GM12878 (cell line): ENCODE results near the gene SELENOV. TPM values are rescaled to one million over a fixed set of nuclear protein-coding genes. Genes with fewer than 3 reads are reported as not detected.

Experiments used
- polyA plus RNA-seq, 11 experiments: library from polyadenylated mRNA; depleted of rRNA in 4 of 11; unstranded in 6 of 11; stranded (reverse) in 5 of 11; fragments of >200 nt; fragmentation: Nextera tagmentation in 4 of 11; fragmentation: Illumina TruSeq in 1 of 11; extraction: Ambion mirVana in 4 of 11; extraction: Trizol in 1 of 11; gene quantifications; 1 replicate in 1 of 11; 2 replicates in 10 of 11; pipeline versions ENCODE4 v1.2.1 to v1.2.3, GENCODE V29; 2011 to 2016; ENCODE audit warnings: inconsistent platforms in 2 of 11, missing spikeins in 2 of 11, low read depth in 1 of 11
- total RNA-seq, 4 experiments: library from RNA; depleted of rRNA in 3 of 4; stranded (reverse); fragments of >200 nt in 3 of 4; fragmentation: Illumina TruSeq in 1 of 4; extraction: Trizol in 1 of 4; gene quantifications; 2 replicates each; pipeline versions ENCODE4 v1.2.1 to v1.2.3, GENCODE V29; 2013 to 2021

The SELENOV gene
- total and polyA plus RNA-seq, 10 of the 15 experiments (the other 5 are each of a cell fraction or from before 2014, with no cell fraction given) = not detected

Other genes starting within 250 kb of the SELENOV start
Only the 7 nearest of the 19 such genes appear.
- gene RPS16, start 79.2 kb upstream of the SELENOV start, total RNA-seq (2014; rRNA removed) = 1,897 and 2,276 TPM in 2 replicates
- 144 and 148 TPM in 2 replicates for gene RPS16, start 79.2 kb upstream of the SELENOV start, total RNA-seq (2014; rRNA removed; fragmentation: Illumina TruSeq; extraction: Trizol)
- 3,603 and 3,713 TPM in 2 replicates for gene RPS16, start 79.2 kb upstream of the SELENOV start, total RNA-seq (2021)
- gene RPS16, start 79.2 kb upstream of the SELENOV start, polyA plus RNA-seq (2011; rRNA removed) = 1,202 and 1,881 TPM in 2 replicates
- 1,250 and 2,410 TPM in 2 replicates for gene RPS16, start 79.2 kb upstream of the SELENOV start, polyA plus RNA-seq (2014; fragmentation: Illumina TruSeq; extraction: Trizol)
- 1,000 to 10,000 TPM; 3,810 to 4,177 TPM for gene RPS16, start 79.2 kb upstream of the SELENOV start, polyA plus RNA-seq (2014; fragmentation: Nextera tagmentation; extraction: Ambion mirVana)
- 4,404 and 4,810 TPM in 2 replicates for gene RPS16, start 79.2 kb upstream of the SELENOV start, polyA plus RNA-seq (2014; rRNA removed)
- 1,000 to 10,000 TPM; 1,821 to 1,829 TPM for gene RPS16, start 79.2 kb upstream of the SELENOV start, polyA plus RNA-seq (2016; fragmentation: Nextera tagmentation; extraction: Ambion mirVana)
- gene SUPT5H, start 69.6 kb upstream of the SELENOV start, total RNA-seq (2014; rRNA removed) = 87.8 and 93.6 TPM in 2 replicates
- 48.9 and 51.5 TPM in 2 replicates for gene SUPT5H, start 69.6 kb upstream of the SELENOV start, total RNA-seq (2014; rRNA removed; fragmentation: Illumina TruSeq; extraction: Trizol)
- 119 and 138 TPM in 2 replicates for gene SUPT5H, start 69.6 kb upstream of the SELENOV start, total RNA-seq (2021)
- 43.2 and 64.5 TPM in 2 replicates for gene SUPT5H, start 69.6 kb upstream of the SELENOV start, polyA plus RNA-seq (2011; rRNA removed)
- gene SUPT5H, start 69.6 kb upstream of the SELENOV start, polyA plus RNA-seq (2014; fragmentation: Illumina TruSeq; extraction: Trizol) = 58.7 and 88.1 TPM in 2 replicates
- 10 to 100 TPM; 27.2 to 75.0 TPM for gene SUPT5H, start 69.6 kb upstream of the SELENOV start, polyA plus RNA-seq (2014; fragmentation: Nextera tagmentation; extraction: Ambion mirVana)
- 79.1 and 87.0 TPM in 2 replicates for gene SUPT5H, start 69.6 kb upstream of the SELENOV start, polyA plus RNA-seq (2014; rRNA removed)
- gene SUPT5H, start 69.6 kb upstream of the SELENOV start, polyA plus RNA-seq (2016; fragmentation: Nextera tagmentation; extraction: Ambion mirVana) = 100 to 1,000 TPM; 188 to 194 TPM
- gene TIMM50, start 34.3 kb upstream of the SELENOV start, total RNA-seq (2014; rRNA removed) = 106 and 113 TPM in 2 replicates
- gene TIMM50, start 34.3 kb upstream of the SELENOV start, total RNA-seq (2014; rRNA removed; fragmentation: Illumina TruSeq; extraction: Trizol) = 55.9 and 59.3 TPM in 2 replicates
- gene TIMM50, start 34.3 kb upstream of the SELENOV start, total RNA-seq (2021) = 92.0 and 95.5 TPM in 2 replicates
- gene TIMM50, start 34.3 kb upstream of the SELENOV start, polyA plus RNA-seq (2011; rRNA removed) = 93.2 and 106 TPM in 2 replicates
- 43.7 and 68.4 TPM in 2 replicates for gene TIMM50, start 34.3 kb upstream of the SELENOV start, polyA plus RNA-seq (2014; fragmentation: Illumina TruSeq; extraction: Trizol)
- gene TIMM50, start 34.3 kb upstream of the SELENOV start, polyA plus RNA-seq (2014; fragmentation: Nextera tagmentation; extraction: Ambion mirVana) = 10 to 100 TPM; 15.6 to 34.7 TPM
- gene TIMM50, start 34.3 kb upstream of the SELENOV start, polyA plus RNA-seq (2014; rRNA removed) = 109 and 112 TPM in 2 replicates
- gene TIMM50, start 34.3 kb upstream of the SELENOV start, polyA plus RNA-seq (2016; fragmentation: Nextera tagmentation; extraction: Ambion mirVana) = 100 to 1,000 TPM; 133 to 146 TPM
- 1.5 and 2.0 TPM in 2 replicates for gene DLL3, start 16.2 kb upstream of the SELENOV start, total RNA-seq (2014; rRNA removed)
- gene DLL3, start 16.2 kb upstream of the SELENOV start, total RNA-seq (2014; rRNA removed; fragmentation: Illumina TruSeq; extraction: Trizol) = 0.36 and 0.41 TPM in 2 replicates
- 0.93 and 1.3 TPM in 2 replicates for gene DLL3, start 16.2 kb upstream of the SELENOV start, total RNA-seq (2021)
- 0.58 and 0.64 TPM in 2 replicates for gene DLL3, start 16.2 kb upstream of the SELENOV start, polyA plus RNA-seq (2011; rRNA removed)
- gene DLL3, start 16.2 kb upstream of the SELENOV start, polyA plus RNA-seq (2014; fragmentation: Illumina TruSeq; extraction: Trizol) = 0.06 and 0.22 TPM in 2 replicates
- gene DLL3, start 16.2 kb upstream of the SELENOV start, polyA plus RNA-seq (2014; fragmentation: Nextera tagmentation; extraction: Ambion mirVana) = under 1 TPM; 0.18 to 0.57 TPM
- gene DLL3, start 16.2 kb upstream of the SELENOV start, polyA plus RNA-seq (2014; rRNA removed) = 1.5 and 1.9 TPM in 2 replicates
- 1 to 10 TPM; 1.4 to 1.6 TPM for gene DLL3, start 16.2 kb upstream of the SELENOV start, polyA plus RNA-seq (2016; fragmentation: Nextera tagmentation; extraction: Ambion mirVana)
- gene EID2B, start 17.7 kb downstream of the SELENOV start, total RNA-seq (2014; rRNA removed) = 4.1 and 5.5 TPM in 2 replicates
- gene EID2B, start 17.7 kb downstream of the SELENOV start, total RNA-seq (2014; rRNA removed; fragmentation: Illumina TruSeq; extraction: Trizol) = 3.7 and 5.2 TPM in 2 replicates
- gene EID2B, start 17.7 kb downstream of the SELENOV start, total RNA-seq (2021) = 3.9 and 4.3 TPM in 2 replicates
- 5.0 and 5.1 TPM in 2 replicates for gene EID2B, start 17.7 kb downstream of the SELENOV start, polyA plus RNA-seq (2011; rRNA removed)
- 1.4 and 2.9 TPM in 2 replicates for gene EID2B, start 17.7 kb downstream of the SELENOV start, polyA plus RNA-seq (2014; fragmentation: Illumina TruSeq; extraction: Trizol)
- gene EID2B, start 17.7 kb downstream of the SELENOV start, polyA plus RNA-seq (2014; fragmentation: Nextera tagmentation; extraction: Ambion mirVana) = 1 to 10 TPM; 5.8 to 6.1 TPM
- gene EID2B, start 17.7 kb downstream of the SELENOV start, polyA plus RNA-seq (2014; rRNA removed) = 8.8 and 10.1 TPM in 2 replicates
- gene EID2B, start 17.7 kb downstream of the SELENOV start, polyA plus RNA-seq (2016; fragmentation: Nextera tagmentation; extraction: Ambion mirVana) = 1 to 10 TPM; 4.8 to 5.9 TPM
- gene EID2, start 25.0 kb downstream of the SELENOV start, total RNA-seq (2014; rRNA removed) = 9.0 and 11.3 TPM in 2 replicates
- 5.9 and 7.0 TPM in 2 replicates for gene EID2, start 25.0 kb downstream of the SELENOV start, total RNA-seq (2014; rRNA removed; fragmentation: Illumina TruSeq; extraction: Trizol)
- gene EID2, start 25.0 kb downstream of the SELENOV start, total RNA-seq (2021) = 9.6 and 9.7 TPM in 2 replicates
- 4.8 and 7.2 TPM in 2 replicates for gene EID2, start 25.0 kb downstream of the SELENOV start, polyA plus RNA-seq (2011; rRNA removed)
- gene EID2, start 25.0 kb downstream of the SELENOV start, polyA plus RNA-seq (2014; fragmentation: Illumina TruSeq; extraction: Trizol) = 5.8 and 7.0 TPM in 2 replicates
- gene EID2, start 25.0 kb downstream of the SELENOV start, polyA plus RNA-seq (2014; fragmentation: Nextera tagmentation; extraction: Ambion mirVana) = 1 to 10 TPM; 2.7 to 4.4 TPM
- gene EID2, start 25.0 kb downstream of the SELENOV start, polyA plus RNA-seq (2014; rRNA removed) = 11.4 and 15.5 TPM in 2 replicates
- gene EID2, start 25.0 kb downstream of the SELENOV start, polyA plus RNA-seq (2016; fragmentation: Nextera tagmentation; extraction: Ambion mirVana) = 10 to 100 TPM in 1 of 2 experiments, 1 to 10 TPM in 1; 1.6 to 10.4 TPM
- gene LGALS13, start 87.4 kb downstream of the SELENOV start, total RNA-seq (2014; rRNA removed) = not detected in 2 replicates
- gene LGALS13, start 87.4 kb downstream of the SELENOV start, total RNA-seq (2014; rRNA removed; fragmentation: Illumina TruSeq; extraction: Trizol) = not detected in 2 replicates
- gene LGALS13, start 87.4 kb downstream of the SELENOV start, total RNA-seq (2021) = not detected in 2 replicates
- not detected in 2 replicates for gene LGALS13, start 87.4 kb downstream of the SELENOV start, polyA plus RNA-seq (2011; rRNA removed)
- not detected in 2 replicates for gene LGALS13, start 87.4 kb downstream of the SELENOV start, polyA plus RNA-seq (2014; fragmentation: Illumina TruSeq; extraction: Trizol)
- gene LGALS13, start 87.4 kb downstream of the SELENOV start, polyA plus RNA-seq (2014; fragmentation: Nextera tagmentation; extraction: Ambion mirVana) = not detected
- gene LGALS13, start 87.4 kb downstream of the SELENOV start, polyA plus RNA-seq (2014; rRNA removed) = not detected in 2 replicates
- not detected for gene LGALS13, start 87.4 kb downstream of the SELENOV start, polyA plus RNA-seq (2016; fragmentation: Nextera tagmentation; extraction: Ambion mirVana)